Measurements from ENCODE around the gene POLE2.

DNA sequence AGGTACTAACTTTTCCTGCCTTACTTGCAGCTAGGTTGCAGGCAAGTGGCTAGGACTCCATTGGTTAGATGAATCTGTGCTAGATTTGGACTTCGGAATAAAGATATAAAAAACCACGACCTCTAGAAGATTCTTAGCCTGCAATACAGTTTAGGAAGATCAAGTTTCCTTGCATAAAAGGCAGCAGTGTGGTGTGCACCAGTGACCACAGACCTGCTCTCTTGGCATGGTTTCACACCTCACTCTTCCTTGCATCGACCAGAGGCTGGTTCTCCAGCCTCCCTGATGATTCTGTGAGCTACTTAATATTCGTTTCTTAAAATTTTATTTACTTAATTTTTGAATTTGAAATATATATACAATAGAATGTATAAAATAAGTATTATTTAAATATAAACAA, 14.7 kb upstream of the POLE2 start:
- TF ChIP-seq CTCF (IDR thresholded peaks at IDR 0.05) (no peak), REST (IDR thresholded peaks at IDR 0.05; ENCODE audit: insufficient read depth in 1 of 2, low read depth in 2 of 2, low read length in 1 of 2) (no peak)

Data from Panc1 (cell line).